K562 (cell line): Measurements from ENCODE around the gene KLHDC10. TPM values are rescaled to one million over a fixed set of nuclear protein-coding genes. Genes with fewer than 3 reads are reported as not detected.
"Not testable (repeated sequence)": the region's sequence is repeated elsewhere in the genome, so short reads cannot be mapped to it uniquely, and the experiment has no call there.

Source experiments
- ATAC-seq: fragments of 200-7000 bp; cut with Tn5 transposase; 3 replicates; pipeline ENCODE4 v1.9.1; 2020; ENCODE audit warnings: moderate library complexity
- BruUV-seq: library from RNA; stranded (reverse); fragments of 400-500 nt; replicated peaks from 2 replicates; lab custom pipeline; 2021; lab: Mats Ljungman, UMichigan
- CTCF ChIA-PET: fragments of 300-600 bp; formaldehyde crosslinking; extraction: SDS; loops from one replicate; lab custom pipeline; 2021; ENCODE audit warnings: low intra/inter-chr PET ratio; lab: Yijun Ruan, JAX
- POLR2A ChIA-PET: fragments of 300-600, 350-650 bp; sonication (Branson Sonifier 250); formaldehyde crosslinking; extraction: SDS; loops from one replicate; lab custom pipeline; 2021; ENCODE audit warnings: antibody characterized with exemption, inconsistent platforms; lab: Yijun Ruan, JAX
- DNase-seq, 4 experiments: peaks; one replicate each; pipeline versions ENCODE4 v3.0.0 to v3.0.0-alpha.2; 2011 to 2018; ENCODE audit warnings: low spot score in 3 of 4, mixed read lengths in 3 of 4; ENCODE audit errors: extremely low read depth in 1 of 4
- FAIRE-seq: peaks from 2 replicates; lab custom pipeline; 2011; peaks lifted over from hg19 to GRCh38; lab: Jason Lieb, UNC
- H2AFZ ChIP-seq: 2 replicates; pipeline ENCODE4 v1.6.0; 2011; ENCODE audit warnings: low read depth, low read length, control low read depth, inconsistent platforms
- H3K27ac ChIP-seq: fragments of 200-600 bp; 3 replicates; pipeline ENCODE4 v1.8.0; 2011; ENCODE audit warnings: low read depth, mild to moderate bottlenecking, control low read depth, inconsistent platforms, low read length, moderate library complexity, mixed read lengths; ENCODE audit errors: extremely low read depth
- H3K27me3 ChIP-seq, 2 experiments: fragments of 300-600 bp in 1 of 2; 2 replicates in 1 of 2; 3 replicates in 1 of 2; pipeline versions ENCODE4 v1.6.0 to v1.8.0; 2011; ENCODE audit warnings: inconsistent platforms in 2 of 2, low read length in 2 of 2, mild to moderate bottlenecking in 1 of 2, mixed read lengths in 1 of 2, moderate library complexity in 1 of 2; ENCODE audit not compliant: control insufficient read depth in 2 of 2, insufficient read depth in 2 of 2
- H3K36me3 ChIP-seq: fragments of 300-600 bp; 3 replicates; pipeline ENCODE4 v1.8.0; 2011; ENCODE audit warnings: mild to moderate bottlenecking, low read length, inconsistent platforms; ENCODE audit not compliant: control insufficient read depth, insufficient read depth
- H3K4me1 ChIP-seq, 2 experiments: fragments of 200-600 bp in 1 of 2; replicated peaks in 1 of 2; 2 replicates in 1 of 2; 3 replicates in 1 of 2; pipeline versions ENCODE4 v1.5.1 to v1.8.0; 2011; ENCODE audit warnings: inconsistent platforms in 2 of 2, low read length in 2 of 2, mild to moderate bottlenecking in 1 of 2, mixed read lengths in 1 of 2, moderate library complexity in 1 of 2; ENCODE audit not compliant: control insufficient read depth in 2 of 2, insufficient read depth in 2 of 2
- H3K4me2 ChIP-seq: 2 replicates; pipeline ENCODE4 v1.6.1; 2011; ENCODE audit warnings: low read length, control low read depth, inconsistent platforms, mixed read lengths; ENCODE audit not compliant: insufficient read depth
- H3K4me3 ChIP-seq: fragments of 200-600 bp; sonication (generic), shearing (Covaris generic); 2 replicates; pipeline ENCODE4 v1.5.1; 2016; ENCODE audit warnings: control low read depth, inconsistent platforms
- H3K79me2 ChIP-seq: fragments of 200-600 bp; 3 replicates; pipeline ENCODE4 v1.8.0; 2011; ENCODE audit warnings: low read length, inconsistent platforms; ENCODE audit not compliant: control insufficient read depth, insufficient read depth
- H3K9ac ChIP-seq, 2 experiments: 2 replicates each; pipeline versions ENCODE4 v1.6.0 to v1.6.1; 2011; ENCODE audit warnings: low read depth in 2 of 2, low read length in 2 of 2, control low read depth in 1 of 2, inconsistent platforms in 1 of 2, mild to moderate bottlenecking in 1 of 2, mixed read lengths in 1 of 2; ENCODE audit not compliant: insufficient read depth in 1 of 2
- H3K9me1 ChIP-seq: one replicate; pipeline ENCODE4 v1.6.0; 2011; ENCODE audit warnings: inconsistent platforms, mild to moderate bottlenecking, low read length, moderate library complexity; ENCODE audit not compliant: control insufficient read depth, insufficient read depth
- H3K9me3 ChIP-seq: replicated peaks from 2 replicates; pipeline ENCODE4 v1.5.1; 2011; ENCODE audit warnings: low read depth, low read length, inconsistent platforms; ENCODE audit not compliant: control insufficient read depth, insufficient read depth
- H4K20me1 ChIP-seq: replicated peaks from 2 replicates; pipeline ENCODE4 v1.6.1; 2011; ENCODE audit warnings: low read length, inconsistent platforms, mixed read lengths; ENCODE audit not compliant: control insufficient read depth, insufficient read depth
- BCOR ChIP-seq: fragments of 450-650 bp; IDR thresholded peaks from 2 replicates; pipeline ENCODE4 v1.6.1; 2016
- RBM25 ChIP-seq: fragments of 200-400 bp; formaldehyde crosslinking; IDR thresholded peaks from 2 replicates; pipeline ENCODE4 v1.6.1; 2018; ENCODE audit warnings: low read length, low read depth, moderate library complexity; ENCODE audit not compliant: severe bottlenecking
- ZNF121 ChIP-seq: sonication (generic); formaldehyde crosslinking; conservative IDR thresholded peaks from 2 replicates; pipeline ENCODE4 v1.8.0; 2022; ENCODE audit warnings: missing genetic modification reagents
- WGBS: fragments of 100-300 bp; shearing (Covaris generic); methylation state at CpG from one replicate; pipeline ENCODE4 v1.1.6; 2016; ENCODE audit warnings: low coverage, mixed read lengths; ENCODE audit not compliant: insufficient coverage; ENCODE audit errors: missing lambda C conversion rate; 5-methylcytosine and 5-hydroxymethylcytosine counted together
- in situ Hi-C: fragments of 300-500 bp; cut with MboI; formaldehyde crosslinking; loops from 4 replicates; pipeline ENCODE4 v1.15.0; 2018; ENCODE audit warnings: inconsistent platforms, mixed read lengths
- intact Hi-C: fragments of 100-400 bp; cut with micrococcal nuclease; formaldehyde crosslinking; loops from 2 replicates; pipeline ENCODE4 v1.14.2; 2022
- polyA plus RNA-seq, 8 experiments: library from polyadenylated mRNA; depleted of rRNA in 4 of 8; stranded (reverse) in 5 of 8; unstranded in 3 of 8; fragments of >200 nt; fragmentation: Nextera tagmentation in 2 of 8; fragmentation: Illumina TruSeq in 1 of 8; extraction: Ambion mirVana in 2 of 8; extraction: Trizol in 1 of 8; gene quantifications; 2 replicates each; pipeline versions ENCODE4 v1.2.1 to v1.2.3, GENCODE V29; 2011 to 2014; ENCODE audit warnings: inconsistent platforms in 1 of 8, missing spikeins in 1 of 8
- total RNA-seq, 7 experiments: library from RNA; depleted of rRNA in 6 of 7; stranded (reverse); fragments of >200 nt in 6 of 7; fragmentation: Illumina TruSeq in 2 of 7; extraction: Trizol in 2 of 7; gene quantifications; 2 replicates each; pipeline versions ENCODE4 v1.2.1 to v1.2.3, GENCODE V29; 2011 to 2021; ENCODE audit warnings: low replicate concordance in 1 of 7
- TF ChIP-seq, protein P1 (sequence below), 3 experiments: fragments of 200-800 bp in 1 of 3; sonication (Bioruptor generic) in 1 of 3; sonication (generic) in 1 of 3; formaldehyde crosslinking in 1 of 3; IDR thresholded peaks; 2 replicates each; pipeline versions ENCODE4 v1.6.1 to v1.8.0; 2016 to 2022; ENCODE audit warnings: mild to moderate bottlenecking in 2 of 3, missing compliant biosample characterization in 2 of 3, missing genetic modification characterization in 2 of 3, missing genetic modification reagents in 1 of 3

KLHDC10 gene
- total and polyA plus RNA-seq, 9 of the 15 experiments (the other 6 are each of a cell fraction or from before 2014, with no cell fraction given) = 9.8 to 80.5 (median 31.4) TPM

DNA sequence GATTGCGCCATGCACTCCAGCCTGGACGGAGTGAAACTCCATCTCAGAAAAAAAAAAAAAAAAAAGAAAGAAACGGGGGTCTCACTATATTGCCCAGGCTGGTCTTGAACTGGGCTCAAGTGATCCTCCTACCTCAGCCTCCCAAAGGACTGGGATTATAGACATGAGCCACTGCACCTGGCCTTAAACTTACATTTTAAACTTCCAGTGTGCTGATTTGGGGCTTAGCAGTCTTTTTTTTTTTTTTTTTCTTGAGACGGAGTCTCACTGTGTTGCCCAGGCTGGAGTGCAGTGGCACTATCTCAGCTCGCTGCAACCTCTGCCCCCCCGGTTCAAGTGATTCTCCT, 5.8 kb upstream of the KLHDC10 start:
- ChIA-PET CTCF (interaction anchor here (0.7 kb wide), 1 partner anchor 768 kb away, joined by 4 read pairs; no protein-coding TSS in a partner anchor), POLR2A (interaction anchor here (1.0 kb wide), 1 partner anchor 13 kb away, joined by 4 read pairs; no protein-coding TSS in a partner anchor)
- in situ Hi-C loops = loop anchor here (10.0 kb wide), 3 partner anchors 510 to 690 kb away; no protein-coding TSS in a partner anchor
- not testable (repeated sequence) for H2AFZ ChIP-seq, H3K4me3 ChIP-seq, H4K20me1 ChIP-seq, H3K27ac ChIP-seq, H3K9me1 ChIP-seq, BruUV-seq, H3K4me2 ChIP-seq, H3K36me3 ChIP-seq, FAIRE-seq, H3K79me2 ChIP-seq, H3K9me3 ChIP-seq, ATAC-seq, H3K27me3 ChIP-seq, DNase-seq
- Histone ChIP-seq H3K4me1 (peaks cover 15 to 25% of the 10 kb centered on the region in 2 experiments), H3K9ac (peak overlapping the region in 1 of 2 experiments; percentile 62; a peak in 1 of 4 replicates)
- intact Hi-C loops = loop anchor here (5.0 kb wide), 1 partner anchor 198 kb away; no protein-coding TSS in a partner anchor
- TF ChIP-seq, protein P1, sequence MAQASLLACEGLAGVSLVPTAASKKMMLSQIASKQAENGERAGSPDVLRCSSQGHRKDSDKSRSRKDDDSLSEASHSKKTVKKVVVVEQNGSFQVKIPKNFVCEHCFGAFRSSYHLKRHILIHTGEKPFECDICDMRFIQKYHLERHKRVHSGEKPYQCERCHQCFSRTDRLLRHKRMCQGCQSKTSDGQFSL (CRISPR knock-in tag; IDR thresholded peaks at IDR 0.05) = peak; percentile 38; the same call in 1 of the 2 replicates
- TF ChIP-seq, protein P1 (tag; IDR thresholded peaks at IDR 0.05) = not testable (repeated sequence)
- TF ChIP-seq RBM25 (peak; percentile 33), BCOR (peak; percentile 21; the same call in 1 of the 2 replicates), ZNF121 (peak; percentile 95)
- 84% methylated on average over 5 of the region's 6 CpGs for WGBS
